MM.1S (cell line): Measurements from ENCODE around the gene PRM3.

Experiments used
- CTCF ChIP-seq: fragments of 300-600 bp; sonication (generic); IDR thresholded peaks from 2 replicates; pipeline ENCODE4 v1.5.1; 2016; ENCODE audit warnings: antibody characterized with exemption, low read length, mixed read lengths
- EZH2 ChIP-seq: fragments of 300-600 bp; sonication (generic); optimal IDR thresholded peaks from 2 replicates; pipeline ENCODE3; 2017; ENCODE audit warnings: low read depth, mild to moderate bottlenecking, antibody characterized with exemption, low read length, mixed read lengths

- TF ChIP-seq CTCF = no peak
- no peak for TF ChIP-seq EZH2
Measured at GRCh38 chr16:11262915-11263314, 10.5 kb downstream of the PRM3 start.
